K562 (cell line): Measurements from ENCODE around the gene DOK7. TPM values are rescaled to one million over a fixed set of nuclear protein-coding genes. Genes with fewer than 3 reads are reported as not detected.

Source experiments
- ATAC-seq: fragments of 200-7000 bp; cut with Tn5 transposase; 3 replicates; pipeline ENCODE4 v1.9.1; 2020; ENCODE audit warnings: moderate library complexity
- BruUV-seq: library from RNA; stranded (reverse); fragments of 400-500 nt; replicated peaks from 2 replicates; lab custom pipeline; 2021; lab: Mats Ljungman, UMichigan
- CTCF ChIA-PET: fragments of 300-600 bp; formaldehyde crosslinking; extraction: SDS; loops from one replicate; lab custom pipeline; 2021; ENCODE audit warnings: low intra/inter-chr PET ratio; lab: Yijun Ruan, JAX
- POLR2A ChIA-PET: fragments of 300-600, 350-650 bp; sonication (Branson Sonifier 250); formaldehyde crosslinking; extraction: SDS; loops from one replicate; lab custom pipeline; 2021; ENCODE audit warnings: antibody characterized with exemption, inconsistent platforms; lab: Yijun Ruan, JAX
- DNase-seq, 4 experiments: peaks; one replicate each; pipeline versions ENCODE4 v3.0.0 to v3.0.0-alpha.2; 2011 to 2018; ENCODE audit warnings: low spot score in 3 of 4, mixed read lengths in 3 of 4; ENCODE audit errors: extremely low read depth in 1 of 4
- FAIRE-seq: peaks from 2 replicates; lab custom pipeline; 2011; peaks lifted over from hg19 to GRCh38; lab: Jason Lieb, UNC
- H2AFZ ChIP-seq: 2 replicates; pipeline ENCODE4 v1.6.0; 2011; ENCODE audit warnings: low read depth, low read length, control low read depth, inconsistent platforms
- H3K27ac ChIP-seq: fragments of 200-600 bp; 3 replicates; pipeline ENCODE4 v1.8.0; 2011; ENCODE audit warnings: low read depth, mild to moderate bottlenecking, control low read depth, inconsistent platforms, low read length, moderate library complexity, mixed read lengths; ENCODE audit errors: extremely low read depth
- H3K27me3 ChIP-seq, 2 experiments: fragments of 300-600 bp in 1 of 2; 2 replicates in 1 of 2; 3 replicates in 1 of 2; pipeline versions ENCODE4 v1.6.0 to v1.8.0; 2011; ENCODE audit warnings: inconsistent platforms in 2 of 2, low read length in 2 of 2, mild to moderate bottlenecking in 1 of 2, mixed read lengths in 1 of 2, moderate library complexity in 1 of 2; ENCODE audit not compliant: control insufficient read depth in 2 of 2, insufficient read depth in 2 of 2
- H3K36me3 ChIP-seq: fragments of 300-600 bp; 3 replicates; pipeline ENCODE4 v1.8.0; 2011; ENCODE audit warnings: mild to moderate bottlenecking, low read length, inconsistent platforms; ENCODE audit not compliant: control insufficient read depth, insufficient read depth
- H3K4me1 ChIP-seq, 2 experiments: fragments of 200-600 bp in 1 of 2; replicated peaks in 1 of 2; 2 replicates in 1 of 2; 3 replicates in 1 of 2; pipeline versions ENCODE4 v1.5.1 to v1.8.0; 2011; ENCODE audit warnings: inconsistent platforms in 2 of 2, low read length in 2 of 2, mild to moderate bottlenecking in 1 of 2, mixed read lengths in 1 of 2, moderate library complexity in 1 of 2; ENCODE audit not compliant: control insufficient read depth in 2 of 2, insufficient read depth in 2 of 2
- H3K4me2 ChIP-seq: 2 replicates; pipeline ENCODE4 v1.6.1; 2011; ENCODE audit warnings: low read length, control low read depth, inconsistent platforms, mixed read lengths; ENCODE audit not compliant: insufficient read depth
- H3K4me3 ChIP-seq: fragments of 200-600 bp; sonication (generic), shearing (Covaris generic); 2 replicates; pipeline ENCODE4 v1.5.1; 2016; ENCODE audit warnings: control low read depth, inconsistent platforms
- H3K79me2 ChIP-seq: fragments of 200-600 bp; 3 replicates; pipeline ENCODE4 v1.8.0; 2011; ENCODE audit warnings: low read length, inconsistent platforms; ENCODE audit not compliant: control insufficient read depth, insufficient read depth
- H3K9ac ChIP-seq, 2 experiments: 2 replicates each; pipeline versions ENCODE4 v1.6.0 to v1.6.1; 2011; ENCODE audit warnings: low read depth in 2 of 2, low read length in 2 of 2, control low read depth in 1 of 2, inconsistent platforms in 1 of 2, mild to moderate bottlenecking in 1 of 2, mixed read lengths in 1 of 2; ENCODE audit not compliant: insufficient read depth in 1 of 2
- H3K9me1 ChIP-seq: one replicate; pipeline ENCODE4 v1.6.0; 2011; ENCODE audit warnings: inconsistent platforms, mild to moderate bottlenecking, low read length, moderate library complexity; ENCODE audit not compliant: control insufficient read depth, insufficient read depth
- H3K9me3 ChIP-seq: replicated peaks from 2 replicates; pipeline ENCODE4 v1.5.1; 2011; ENCODE audit warnings: low read depth, low read length, inconsistent platforms; ENCODE audit not compliant: control insufficient read depth, insufficient read depth
- H4K20me1 ChIP-seq: replicated peaks from 2 replicates; pipeline ENCODE4 v1.6.1; 2011; ENCODE audit warnings: low read length, inconsistent platforms, mixed read lengths; ENCODE audit not compliant: control insufficient read depth, insufficient read depth
- CHD1 ChIP-seq: fragments of 200-600 bp; sonication (generic); IDR thresholded peaks from one replicate; pipeline ENCODE4 v1.6.1; 2012; ENCODE audit warnings: mild to moderate bottlenecking, moderate library complexity, low read length, inconsistent platforms
- DPF2 ChIP-seq: fragments of 450-650 bp; IDR thresholded peaks from 2 replicates; pipeline ENCODE4 v1.6.1; 2016
- EP300 ChIP-seq: IDR thresholded peaks from 2 replicates; pipeline ENCODE4 v1.6.1; 2012; ENCODE audit warnings: low read length, improper control_type of control experiment
- KLF16 ChIP-seq: IDR thresholded peaks from 2 replicates; pipeline ENCODE4 v1.6.1; 2016; ENCODE audit warnings: antibody characterized with exemption
- SLC30A9 ChIP-seq: fragments of 250-450 bp; sonication (Bioruptor Pico); IDR thresholded peaks from 2 replicates; pipeline ENCODE4 v1.8.0; 2022; ENCODE audit warnings: mild to moderate bottlenecking, moderate library complexity
- ZBTB33 ChIP-seq: sonication (generic); formaldehyde crosslinking; IDR thresholded peaks from 2 replicates; pipeline ENCODE4 v1.8.1; 2023; ENCODE audit warnings: mild to moderate bottlenecking, missing genetic modification reagents
- ZNF124 ChIP-seq: sonication (generic); formaldehyde crosslinking; IDR thresholded peaks from 2 replicates; pipeline ENCODE4 v1.8.1; 2022; ENCODE audit warnings: missing genetic modification reagents
- ZNF175 ChIP-seq: fragments of 200-800 bp; sonication (Bioruptor generic); IDR thresholded peaks from 2 replicates; pipeline ENCODE4 v1.6.1; 2016; ENCODE audit warnings: low read depth, mild to moderate bottlenecking, missing genetic modification characterization, missing compliant biosample characterization
- ZNF197 ChIP-seq: fragments of 200-800 bp; sonication (Bioruptor generic); IDR thresholded peaks from 2 replicates; pipeline ENCODE4 v1.6.1; 2016; ENCODE audit warnings: low read depth, missing genetic modification characterization, missing compliant biosample characterization
- ZNF707 ChIP-seq: fragments of 250-450 bp; sonication (Bioruptor Pico); conservative IDR thresholded peaks from 2 replicates; pipeline ENCODE4 v1.8.0; 2022; ENCODE audit warnings: inconsistent platforms, mild to moderate bottlenecking, moderate library complexity
- WGBS: fragments of 100-300 bp; shearing (Covaris generic); methylation state at CpG from one replicate; pipeline ENCODE4 v1.1.6; 2016; ENCODE audit warnings: low coverage, mixed read lengths; ENCODE audit not compliant: insufficient coverage; ENCODE audit errors: missing lambda C conversion rate; 5-methylcytosine and 5-hydroxymethylcytosine counted together
- in situ Hi-C: fragments of 300-500 bp; cut with MboI; formaldehyde crosslinking; loops from 4 replicates; pipeline ENCODE4 v1.15.0; 2018; ENCODE audit warnings: inconsistent platforms, mixed read lengths
- intact Hi-C: fragments of 100-400 bp; cut with micrococcal nuclease; formaldehyde crosslinking; loops from 2 replicates; pipeline ENCODE4 v1.14.2; 2022
- polyA plus RNA-seq, 8 experiments: library from polyadenylated mRNA; depleted of rRNA in 4 of 8; stranded (reverse) in 5 of 8; unstranded in 3 of 8; fragments of >200 nt; fragmentation: Nextera tagmentation in 2 of 8; fragmentation: Illumina TruSeq in 1 of 8; extraction: Ambion mirVana in 2 of 8; extraction: Trizol in 1 of 8; gene quantifications; 2 replicates each; pipeline versions ENCODE4 v1.2.1 to v1.2.3, GENCODE V29; 2011 to 2014; ENCODE audit warnings: inconsistent platforms in 1 of 8, missing spikeins in 1 of 8
- total RNA-seq, 7 experiments: library from RNA; depleted of rRNA in 6 of 7; stranded (reverse); fragments of >200 nt in 6 of 7; fragmentation: Illumina TruSeq in 2 of 7; extraction: Trizol in 2 of 7; gene quantifications; 2 replicates each; pipeline versions ENCODE4 v1.2.1 to v1.2.3, GENCODE V29; 2011 to 2021; ENCODE audit warnings: low replicate concordance in 1 of 7
- TF ChIP-seq, protein P1 (sequence below): fragments of 250-450 bp; sonication (Bioruptor Pico); IDR thresholded peaks from 2 replicates; pipeline ENCODE4 v1.4.0; 2020
- TF ChIP-seq, protein P2 (sequence below): fragments of 250-450 bp; sonication (Bioruptor Pico); IDR thresholded peaks from 2 replicates; pipeline ENCODE4 v1.4.0; 2020; ENCODE audit warnings: borderline replicate concordance

Gene DOK7
- total and polyA plus RNA-seq, 9 of the 15 experiments (the other 6 are each of a cell fraction or from before 2014, with no cell fraction given), result not detected

DNA sequence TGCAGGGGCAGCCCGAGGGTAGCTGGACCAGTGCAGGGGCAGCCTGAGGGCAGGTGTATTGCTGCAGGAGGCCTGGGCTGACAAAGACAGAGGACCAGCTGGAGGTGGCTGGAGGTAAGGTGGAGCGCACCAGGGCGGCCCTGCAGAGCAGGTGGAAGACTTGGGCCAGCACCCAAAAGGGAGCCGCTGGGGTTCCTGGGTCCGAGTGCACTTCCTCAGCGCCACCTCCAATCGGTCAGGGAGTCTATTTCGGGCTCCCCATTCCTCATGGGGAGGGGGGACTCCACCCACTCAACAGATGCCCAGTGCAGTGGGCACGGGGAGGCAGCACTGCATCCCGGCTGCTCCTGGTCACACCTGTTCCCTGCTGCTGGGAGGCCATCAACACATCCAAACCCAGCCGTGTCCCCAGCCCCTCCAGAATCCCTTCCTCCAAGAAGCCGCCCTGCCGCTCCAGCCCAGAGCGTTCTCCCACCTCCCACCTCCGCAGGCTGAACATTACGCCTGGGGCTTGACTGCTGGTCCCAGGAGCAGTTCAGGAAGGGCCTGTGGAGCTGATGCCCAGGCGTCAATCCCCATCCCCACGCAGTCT is 67.7 kb downstream of the DOK7 start:
- no peaks in the 10 kb centered on the region for H3K9me3 ChIP-seq
- no peak for DNase-seq
- peaks cover 5 to 15% of the 10 kb centered on the region in 2 experiments; a peak in 3 of 5 replicates for H3K27me3 ChIP-seq
- 90% methylated on average over 15 of the region's 18 CpGs for WGBS
- no peak overlapping the region for H2AFZ ChIP-seq
- CTCF ChIA-PET, result no interaction called here
- FAIRE-seq, result no peak
- H3K4me1 ChIP-seq, result peaks cover 9 to 54% of the 10 kb centered on the region in 2 experiments; a peak in 4 of 5 replicates
- POLR2A ChIA-PET, result no interaction called here
- H3K9ac ChIP-seq, result peak overlapping the region; percentile 78 to 85; a peak in 2 of 4 replicates
- no TSS peak for BruUV-seq
- H3K4me3 ChIP-seq, result peak overlapping the region; percentile 86; the same call in 1 of the 2 replicates
- peak overlapping the region; percentile 95; the same call in 1 of the 2 replicates for H3K4me2 ChIP-seq
- intact Hi-C loops (no loop called here), in situ Hi-C loops (no loop called here)
- peaks cover 39% of the 10 kb centered on the region for H3K79me2 ChIP-seq
- no peak overlapping the region for H3K27ac ChIP-seq
- peaks cover 25% of the 10 kb centered on the region; the same call in 2 of the 3 replicates for H3K36me3 ChIP-seq
- no peak for ATAC-seq
- peaks cover 28% of the 10 kb centered on the region for H4K20me1 ChIP-seq
- H3K9me1 ChIP-seq, result no peaks in the 10 kb centered on the region
- TF ChIP-seq EP300, result no peak
- no peak for TF ChIP-seq ZNF197 (CRISPR knock-in tag)
- no peak for TF ChIP-seq SLC30A9
- TF ChIP-seq ZNF707, result no peak
- TF ChIP-seq CHD1, result no peak
- no peak for TF ChIP-seq ZNF124
- no peak for TF ChIP-seq DPF2
- TF ChIP-seq, protein P1, sequence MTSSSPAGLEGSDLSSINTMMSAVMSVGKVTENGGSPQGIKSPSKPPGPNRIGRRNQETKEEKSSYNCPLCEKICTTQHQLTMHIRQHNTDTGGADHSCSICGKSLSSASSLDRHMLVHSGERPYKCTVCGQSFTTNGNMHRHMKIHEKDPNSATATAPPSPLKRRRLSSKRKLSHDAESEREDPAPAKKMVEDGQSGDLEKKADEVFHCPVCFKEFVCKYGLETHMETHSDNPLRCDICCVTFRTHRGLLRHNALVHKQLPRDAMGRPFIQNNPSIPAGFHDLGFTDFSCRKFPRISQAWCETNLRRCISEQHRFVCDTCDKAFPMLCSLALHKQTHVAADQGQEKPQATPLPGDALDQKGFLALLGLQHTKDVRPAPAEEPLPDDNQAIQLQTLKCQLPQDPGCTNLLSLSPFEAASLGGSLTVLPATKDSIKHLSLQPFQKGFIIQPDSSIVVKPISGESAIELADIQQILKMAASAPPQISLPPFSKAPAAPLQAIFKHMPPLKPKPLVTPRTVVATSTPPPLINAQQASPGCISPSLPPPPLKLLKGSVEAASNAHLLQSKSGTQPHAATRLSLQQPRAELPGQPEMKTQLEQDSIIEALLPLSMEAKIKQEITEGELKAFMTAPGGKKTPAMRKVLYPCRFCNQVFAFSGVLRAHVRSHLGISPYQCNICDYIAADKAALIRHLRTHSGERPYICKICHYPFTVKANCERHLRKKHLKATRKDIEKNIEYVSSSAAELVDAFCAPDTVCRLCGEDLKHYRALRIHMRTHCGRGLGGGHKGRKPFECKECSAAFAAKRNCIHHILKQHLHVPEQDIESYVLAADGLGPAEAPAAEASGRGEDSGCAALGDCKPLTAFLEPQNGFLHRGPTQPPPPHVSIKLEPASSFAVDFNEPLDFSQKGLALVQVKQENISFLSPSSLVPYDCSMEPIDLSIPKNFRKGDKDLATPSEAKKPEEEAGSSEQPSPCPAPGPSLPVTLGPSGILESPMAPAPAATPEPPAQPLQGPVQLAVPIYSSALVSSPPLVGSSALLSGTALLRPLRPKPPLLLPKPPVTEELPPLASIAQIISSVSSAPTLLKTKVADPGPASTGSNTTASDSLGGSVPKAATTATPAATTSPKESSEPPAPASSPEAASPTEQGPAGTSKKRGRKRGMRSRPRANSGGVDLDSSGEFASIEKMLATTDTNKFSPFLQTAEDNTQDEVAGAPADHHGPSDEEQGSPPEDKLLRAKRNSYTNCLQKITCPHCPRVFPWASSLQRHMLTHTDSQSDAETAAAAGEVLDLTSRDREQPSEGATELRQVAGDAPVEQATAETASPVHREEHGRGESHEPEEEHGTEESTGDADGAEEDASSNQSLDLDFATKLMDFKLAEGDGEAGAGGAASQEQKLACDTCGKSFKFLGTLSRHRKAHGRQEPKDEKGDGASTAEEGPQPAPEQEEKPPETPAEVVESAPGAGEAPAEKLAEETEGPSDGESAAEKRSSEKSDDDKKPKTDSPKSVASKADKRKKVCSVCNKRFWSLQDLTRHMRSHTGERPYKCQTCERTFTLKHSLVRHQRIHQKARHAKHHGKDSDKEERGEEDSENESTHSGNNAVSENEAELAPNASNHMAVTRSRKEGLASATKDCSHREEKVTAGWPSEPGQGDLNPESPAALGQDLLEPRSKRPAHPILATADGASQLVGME (CRISPR knock-in tag), result no peak
- peak; percentile 47; the same call in 1 of the 2 replicates for TF ChIP-seq ZBTB33 (CRISPR knock-in tag)
- TF ChIP-seq ZNF175 (CRISPR knock-in tag), result no peak
- no peak for TF ChIP-seq KLF16
- TF ChIP-seq, protein P2, sequence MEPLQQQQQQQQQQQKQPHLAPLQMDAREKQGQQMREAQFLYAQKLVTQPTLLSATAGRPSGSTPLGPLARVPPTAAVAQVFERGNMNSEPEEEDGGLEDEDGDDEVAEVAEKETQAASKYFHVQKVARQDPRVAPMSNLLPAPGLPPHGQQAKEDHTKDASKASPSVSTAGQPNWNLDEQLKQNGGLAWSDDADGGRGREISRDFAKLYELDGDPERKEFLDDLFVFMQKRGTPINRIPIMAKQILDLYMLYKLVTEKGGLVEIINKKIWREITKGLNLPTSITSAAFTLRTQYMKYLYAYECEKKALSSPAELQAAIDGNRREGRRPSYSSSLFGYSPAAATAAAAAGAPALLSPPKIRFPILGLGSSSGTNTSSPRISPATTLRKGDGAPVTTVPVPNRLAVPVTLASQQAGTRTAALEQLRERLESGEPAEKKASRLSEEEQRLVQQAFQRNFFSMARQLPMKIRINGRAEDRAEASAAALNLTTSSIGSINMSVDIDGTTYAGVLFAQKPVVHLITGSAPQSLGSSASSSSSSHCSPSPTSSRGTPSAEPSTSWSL (CRISPR knock-in tag), result no peak
